GM23338 (cell line): Measurements from ENCODE around the gene AP3D1. TPM values are rescaled to one million over a fixed set of nuclear protein-coding genes. Genes with fewer than 3 reads are reported as not detected.

Experiments
- ATAC-seq: fragments of 200-7000 bp; cut with Tn5 transposase; 3 replicates; pipeline ENCODE4 v1.9.1; 2020
- DNase-seq: peaks from one replicate; pipeline ENCODE4 v3.0.0-alpha.2; 2015; ENCODE audit warnings: low spot score
- H2AFZ ChIP-seq: fragments of 200-600 bp; sonication (generic); 2 replicates; pipeline ENCODE4 v1.8.0; 2016; ENCODE audit warnings: antibody characterized with exemption, mild to moderate bottlenecking, moderate library complexity
- H3F3A ChIP-seq: fragments of 200-600 bp; sonication (generic); replicated peaks from 2 replicates; pipeline ENCODE4 v1.8.0; 2017; ENCODE audit warnings: antibody characterized with exemption, mixed run types, low read depth
- H3K27ac ChIP-seq: fragments of 200-600 bp; sonication (generic); 2 replicates; pipeline ENCODE4 v1.6.1; 2016; ENCODE audit warnings: low read depth
- H3K27me3 ChIP-seq: fragments of 200-600 bp; sonication (generic); 2 replicates; pipeline ENCODE4 v1.8.0; 2016; ENCODE audit warnings: mild to moderate bottlenecking, mixed run types, moderate library complexity; ENCODE audit not compliant: insufficient read depth
- H3K36me3 ChIP-seq: fragments of 200-600 bp; sonication (generic); 2 replicates; pipeline ENCODE4 v1.8.0; 2016; ENCODE audit warnings: mild to moderate bottlenecking; ENCODE audit not compliant: insufficient read depth
- H3K4me1 ChIP-seq: fragments of 200-600 bp; sonication (generic); 2 replicates; pipeline ENCODE4 v1.8.0; 2016; ENCODE audit warnings: mild to moderate bottlenecking, moderate library complexity; ENCODE audit not compliant: insufficient read depth
- H3K4me2 ChIP-seq: fragments of 200-600 bp; sonication (generic); 2 replicates; pipeline ENCODE4 v1.7.1; 2017; ENCODE audit warnings: mixed run types
- H3K4me3 ChIP-seq: fragments of 200-600 bp; sonication (generic); 2 replicates; pipeline ENCODE4 v1.6.1; 2016; ENCODE audit warnings: mixed run types
- H3K79me2 ChIP-seq: fragments of 200-600 bp; sonication (generic); replicated peaks from 2 replicates; pipeline ENCODE4 v1.8.0; 2017; ENCODE audit warnings: mild to moderate bottlenecking; ENCODE audit not compliant: insufficient read depth
- H3K9me2 ChIP-seq: fragments of 200-600 bp; sonication (generic); 2 replicates; pipeline ENCODE4 v1.8.0; 2017; ENCODE audit not compliant: insufficient read depth
- H4K20me1 ChIP-seq: fragments of 200-600 bp; sonication (generic); replicated peaks from 2 replicates; pipeline ENCODE4 v1.8.0; 2017; ENCODE audit warnings: mild to moderate bottlenecking; ENCODE audit not compliant: insufficient read depth
- H3K27ac Mint-ChIP-seq: 2 replicates; pipeline ENCODE4 v1.8.0; 2020; ENCODE audit warnings: inconsistent platforms, mild to moderate bottlenecking, moderate library complexity, mixed read lengths
- H3K27me3 Mint-ChIP-seq: 3 replicates; pipeline ENCODE4 v1.8.0; 2022; ENCODE audit warnings: low read depth, mild to moderate bottlenecking, moderate library complexity, mixed read lengths, inconsistent platforms; ENCODE audit not compliant: insufficient read depth, poor library complexity
- H3K36me3 Mint-ChIP-seq: 3 replicates; pipeline ENCODE4 v1.8.0; 2021; ENCODE audit warnings: low read depth, mild to moderate bottlenecking, inconsistent platforms, moderate library complexity, mixed read lengths
- H3K4me1 Mint-ChIP-seq: 3 replicates; pipeline ENCODE4 v1.8.0; 2020; ENCODE audit warnings: mild to moderate bottlenecking, inconsistent platforms, mixed read lengths
- H3K4me3 Mint-ChIP-seq: 3 replicates; pipeline ENCODE4 v1.8.0; 2021; ENCODE audit warnings: moderate library complexity, mild to moderate bottlenecking, inconsistent platforms, mixed read lengths
- H3K9me3 Mint-ChIP-seq: 3 replicates; pipeline ENCODE4 v1.8.0; 2020; ENCODE audit warnings: moderate library complexity, mild to moderate bottlenecking, inconsistent platforms, mixed read lengths
- CREB1 ChIP-seq: fragments of 250-450 bp; sonication (Bioruptor Pico); IDR thresholded peaks from 2 replicates; pipeline ENCODE4 v1.5.0; 2020; ENCODE audit warnings: low read depth, mild to moderate bottlenecking, moderate library complexity
- CTCF ChIP-seq, 2 experiments: fragments of 200-600 bp in 1 of 2; sonication (generic) in 1 of 2; conservative IDR thresholded peaks; 2 replicates each; pipeline versions ENCODE4 v1.5.1 to v1.6.1; 2016 to 2017; ENCODE audit warnings: antibody characterized with exemption in 2 of 2, low read depth in 2 of 2, mild to moderate bottlenecking in 2 of 2, moderate library complexity in 1 of 2
- EZH2 ChIP-seq: fragments of 200-600 bp; sonication (generic); IDR thresholded peaks from one replicate; pipeline ENCODE4 v1.8.0; 2017; ENCODE audit warnings: antibody characterized with exemption, mild to moderate bottlenecking, low read depth; ENCODE audit not compliant: unreplicated experiment
- EZH2phosphoT487 ChIP-seq: fragments of 200-600 bp; sonication (generic); IDR thresholded peaks from one replicate; pipeline ENCODE4 v1.8.1; 2018; ENCODE audit warnings: antibody characterized with exemption; ENCODE audit not compliant: unreplicated experiment
- JUNB ChIP-seq: IDR thresholded peaks from one replicate; pipeline ENCODE4 v1.6.1; 2016; ENCODE audit warnings: antibody characterized with exemption; ENCODE audit not compliant: unreplicated experiment
- NANOG ChIP-seq: IDR thresholded peaks from 2 replicates; pipeline ENCODE4 v1.6.1; 2016; ENCODE audit warnings: antibody characterized with exemption, borderline replicate concordance
- POLR2AphosphoS5 ChIP-seq: IDR thresholded peaks from 2 replicates; pipeline ENCODE4 v1.6.1; 2016; ENCODE audit warnings: antibody characterized with exemption, low read depth
- STAT1 ChIP-seq: IDR thresholded peaks from one replicate; pipeline ENCODE4 v1.6.1; 2016; ENCODE audit warnings: antibody characterized with exemption; ENCODE audit not compliant: unreplicated experiment
- ZNF114 ChIP-seq: fragments of 250-450 bp; sonication (Bioruptor Pico); IDR thresholded peaks from 2 replicates; pipeline ENCODE4 v1.5.0; 2020; ENCODE audit warnings: mild to moderate bottlenecking, moderate library complexity
- ZNF331 ChIP-seq: fragments of 250-450 bp; sonication (Bioruptor Pico); IDR thresholded peaks from 2 replicates; pipeline ENCODE4 v1.5.0; 2020; ENCODE audit warnings: low read depth, mild to moderate bottlenecking, moderate library complexity
- polyA plus RNA-seq: library from polyadenylated mRNA; unstranded; fragments of >200 nt; fragmentation: Nextera tagmentation; extraction: Ambion mirVana; gene quantifications from 2 replicates; pipeline ENCODE4 v1.2.1, GENCODE V29; 2016
- total RNA-seq: library from RNA; depleted of rRNA; stranded (reverse); fragments of >200 nt; shearing (Covaris generic); gene quantifications from 2 replicates; pipeline ENCODE4 v1.2.3, GENCODE V29; 2014
- TF ChIP-seq, protein P1 (sequence below): fragments of 250-450 bp; sonication (Bioruptor Pico); IDR thresholded peaks from 2 replicates; pipeline ENCODE4 v1.5.0; 2020; ENCODE audit warnings: mild to moderate bottlenecking, moderate library complexity
- TF ChIP-seq, protein P2 (sequence below): IDR thresholded peaks from 2 replicates; pipeline ENCODE4 v1.6.1; 2016; ENCODE audit warnings: antibody characterized with exemption
- TF ChIP-seq, protein P3 (sequence below): IDR thresholded peaks from one replicate; pipeline ENCODE4 v1.6.1; 2018; ENCODE audit warnings: antibody characterized with exemption; ENCODE audit not compliant: unreplicated experiment

Gene AP3D1
- total and polyA plus RNA-seq, 2 experiments from 2014 or later = 101 to 236 TPM

DNA sequence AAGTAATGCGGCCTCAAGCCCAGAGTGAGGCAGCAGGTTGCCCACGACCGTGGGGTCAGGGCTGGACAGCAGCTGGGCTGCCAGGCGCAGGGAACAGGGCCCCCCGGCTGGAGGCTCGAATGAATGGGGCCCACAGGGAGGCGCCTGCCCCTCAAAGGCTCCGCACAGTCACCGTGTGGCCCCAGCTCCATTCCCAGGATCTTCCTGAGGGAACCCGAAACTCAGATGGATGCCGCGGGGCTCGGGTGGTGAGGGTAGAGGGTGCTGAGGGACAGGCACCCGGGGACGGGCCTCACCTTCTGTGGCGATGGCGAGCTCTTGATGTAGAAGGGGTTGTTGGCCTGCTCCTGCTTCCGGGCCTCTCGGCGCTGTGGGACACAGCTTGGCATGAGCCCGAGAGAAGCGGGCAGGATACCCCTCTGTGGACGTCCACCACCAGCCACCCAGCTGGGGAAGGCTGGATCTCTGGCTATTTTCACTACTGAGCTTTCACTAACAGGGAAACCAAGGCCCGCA, 35.4 kb downstream of the AP3D1 start:
- Mint-ChIP-seq H3K4me3 (no peak overlapping the region), H3K36me3 (peaks cover 76% of the 10 kb centered on the region), H3K27ac (no peak overlapping the region), H3K9me3 (no peaks in the 10 kb centered on the region), H3K27me3 (peaks cover 5% of the 10 kb centered on the region), H3K4me1 (no peaks in the 10 kb centered on the region; the same call in 2 of the 3 replicates)
- Histone ChIP-seq H3K4me3 (no peak overlapping the region), H2AFZ (no peak overlapping the region), H4K20me1 (peaks cover 10% of the 10 kb centered on the region), H3K4me1 (no peaks in the 10 kb centered on the region), H3K4me2 (no peak overlapping the region), H3F3A (0 out of 2 replicates have a peak, but pooled peaks cover 4% of the 10 kb centered on the region), H3K27me3 (no peaks in the 10 kb centered on the region), H3K9me2 (no peaks in the 10 kb centered on the region), H3K27ac (no peak overlapping the region), H3K79me2 (no peaks in the 10 kb centered on the region), H3K36me3 (peaks cover 30% of the 10 kb centered on the region)
- DNase-seq (no peak), ATAC-seq (no peak)
- TF ChIP-seq ZNF114 (CRISPR knock-in tag) = no peak
- no peak for TF ChIP-seq NANOG
- no peak for TF ChIP-seq EZH2phosphoT487
- no peak for TF ChIP-seq STAT1
- TF ChIP-seq, protein P1, sequence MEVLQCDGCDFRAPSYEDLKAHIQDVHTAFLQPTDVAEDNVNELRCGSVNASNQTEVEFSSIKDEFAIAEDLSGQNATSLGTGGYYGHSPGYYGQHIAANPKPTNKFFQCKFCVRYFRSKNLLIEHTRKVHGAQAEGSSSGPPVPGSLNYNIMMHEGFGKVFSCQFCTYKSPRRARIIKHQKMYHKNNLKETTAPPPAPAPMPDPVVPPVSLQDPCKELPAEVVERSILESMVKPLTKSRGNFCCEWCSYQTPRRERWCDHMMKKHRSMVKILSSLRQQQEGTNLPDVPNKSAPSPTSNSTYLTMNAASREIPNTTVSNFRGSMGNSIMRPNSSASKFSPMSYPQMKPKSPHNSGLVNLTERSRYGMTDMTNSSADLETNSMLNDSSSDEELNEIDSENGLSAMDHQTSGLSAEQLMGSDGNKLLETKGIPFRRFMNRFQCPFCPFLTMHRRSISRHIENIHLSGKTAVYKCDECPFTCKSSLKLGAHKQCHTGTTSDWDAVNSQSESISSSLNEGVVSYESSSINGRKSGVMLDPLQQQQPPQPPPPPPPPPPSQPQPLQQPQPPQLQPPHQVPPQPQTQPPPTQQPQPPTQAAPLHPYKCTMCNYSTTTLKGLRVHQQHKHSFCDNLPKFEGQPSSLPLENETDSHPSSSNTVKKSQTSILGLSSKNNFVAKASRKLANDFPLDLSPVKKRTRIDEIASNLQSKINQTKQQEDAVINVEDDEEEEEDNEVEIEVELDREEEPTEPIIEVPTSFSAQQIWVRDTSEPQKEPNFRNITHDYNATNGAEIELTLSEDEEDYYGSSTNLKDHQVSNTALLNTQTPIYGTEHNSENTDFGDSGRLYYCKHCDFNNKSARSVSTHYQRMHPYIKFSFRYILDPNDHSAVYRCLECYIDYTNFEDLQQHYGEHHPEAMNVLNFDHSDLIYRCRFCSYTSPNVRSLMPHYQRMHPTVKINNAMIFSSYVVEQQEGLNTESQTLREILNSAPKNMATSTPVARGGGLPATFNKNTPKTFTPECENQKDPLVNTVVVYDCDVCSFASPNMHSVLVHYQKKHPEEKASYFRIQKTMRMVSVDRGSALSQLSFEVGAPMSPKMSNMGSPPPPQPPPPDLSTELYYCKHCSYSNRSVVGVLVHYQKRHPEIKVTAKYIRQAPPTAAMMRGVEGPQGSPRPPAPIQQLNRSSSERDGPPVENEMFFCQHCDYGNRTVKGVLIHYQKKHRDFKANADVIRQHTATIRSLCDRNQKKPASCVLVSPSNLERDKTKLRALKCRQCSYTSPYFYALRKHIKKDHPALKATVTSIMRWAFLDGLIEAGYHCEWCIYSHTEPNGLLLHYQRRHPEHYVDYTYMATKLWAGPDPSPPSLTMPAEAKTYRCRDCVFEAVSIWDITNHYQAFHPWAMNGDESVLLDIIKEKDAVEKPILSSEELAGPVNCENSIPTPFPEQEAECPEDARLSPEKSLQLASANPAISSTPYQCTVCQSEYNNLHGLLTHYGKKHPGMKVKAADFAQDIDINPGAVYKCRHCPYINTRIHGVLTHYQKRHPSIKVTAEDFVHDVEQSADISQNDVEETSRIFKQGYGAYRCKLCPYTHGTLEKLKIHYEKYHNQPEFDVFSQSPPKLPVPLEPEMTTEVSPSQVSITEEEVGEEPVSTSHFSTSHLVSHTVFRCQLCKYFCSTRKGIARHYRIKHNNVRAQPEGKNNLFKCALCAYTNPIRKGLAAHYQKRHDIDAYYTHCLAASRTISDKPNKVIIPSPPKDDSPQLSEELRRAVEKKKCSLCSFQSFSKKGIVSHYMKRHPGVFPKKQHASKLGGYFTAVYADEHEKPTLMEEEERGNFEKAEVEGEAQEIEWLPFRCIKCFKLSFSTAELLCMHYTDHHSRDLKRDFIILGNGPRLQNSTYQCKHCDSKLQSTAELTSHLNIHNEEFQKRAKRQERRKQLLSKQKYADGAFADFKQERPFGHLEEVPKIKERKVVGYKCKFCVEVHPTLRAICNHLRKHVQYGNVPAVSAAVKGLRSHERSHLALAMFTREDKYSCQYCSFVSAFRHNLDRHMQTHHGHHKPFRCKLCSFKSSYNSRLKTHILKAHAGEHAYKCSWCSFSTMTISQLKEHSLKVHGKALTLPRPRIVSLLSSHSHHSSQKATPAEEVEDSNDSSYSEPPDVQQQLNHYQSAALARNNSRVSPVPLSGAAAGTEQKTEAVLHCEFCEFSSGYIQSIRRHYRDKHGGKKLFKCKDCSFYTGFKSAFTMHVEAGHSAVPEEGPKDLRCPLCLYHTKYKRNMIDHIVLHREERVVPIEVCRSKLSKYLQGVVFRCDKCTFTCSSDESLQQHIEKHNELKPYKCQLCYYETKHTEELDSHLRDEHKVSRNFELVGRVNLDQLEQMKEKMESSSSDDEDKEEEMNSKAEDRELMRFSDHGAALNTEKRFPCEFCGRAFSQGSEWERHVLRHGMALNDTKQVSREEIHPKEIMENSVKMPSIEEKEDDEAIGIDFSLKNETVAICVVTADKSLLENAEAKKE (CRISPR knock-in tag) = no peak
- no peak for TF ChIP-seq CTCF (conservative IDR thresholded peaks at IDR 0.05; ENCODE audit: low read depth in 2 of 2)
- TF ChIP-seq JUNB = no peak
- no peak for TF ChIP-seq ZNF331 (CRISPR knock-in tag)
- TF ChIP-seq, protein P2, sequence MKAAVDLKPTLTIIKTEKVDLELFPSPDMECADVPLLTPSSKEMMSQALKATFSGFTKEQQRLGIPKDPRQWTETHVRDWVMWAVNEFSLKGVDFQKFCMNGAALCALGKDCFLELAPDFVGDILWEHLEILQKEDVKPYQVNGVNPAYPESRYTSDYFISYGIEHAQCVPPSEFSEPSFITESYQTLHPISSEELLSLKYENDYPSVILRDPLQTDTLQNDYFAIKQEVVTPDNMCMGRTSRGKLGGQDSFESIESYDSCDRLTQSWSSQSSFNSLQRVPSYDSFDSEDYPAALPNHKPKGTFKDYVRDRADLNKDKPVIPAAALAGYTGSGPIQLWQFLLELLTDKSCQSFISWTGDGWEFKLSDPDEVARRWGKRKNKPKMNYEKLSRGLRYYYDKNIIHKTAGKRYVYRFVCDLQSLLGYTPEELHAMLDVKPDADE = no peak
- no peak for TF ChIP-seq POLR2AphosphoS5
- no peak for TF ChIP-seq CREB1 (CRISPR knock-in tag)
- TF ChIP-seq, protein P3, sequence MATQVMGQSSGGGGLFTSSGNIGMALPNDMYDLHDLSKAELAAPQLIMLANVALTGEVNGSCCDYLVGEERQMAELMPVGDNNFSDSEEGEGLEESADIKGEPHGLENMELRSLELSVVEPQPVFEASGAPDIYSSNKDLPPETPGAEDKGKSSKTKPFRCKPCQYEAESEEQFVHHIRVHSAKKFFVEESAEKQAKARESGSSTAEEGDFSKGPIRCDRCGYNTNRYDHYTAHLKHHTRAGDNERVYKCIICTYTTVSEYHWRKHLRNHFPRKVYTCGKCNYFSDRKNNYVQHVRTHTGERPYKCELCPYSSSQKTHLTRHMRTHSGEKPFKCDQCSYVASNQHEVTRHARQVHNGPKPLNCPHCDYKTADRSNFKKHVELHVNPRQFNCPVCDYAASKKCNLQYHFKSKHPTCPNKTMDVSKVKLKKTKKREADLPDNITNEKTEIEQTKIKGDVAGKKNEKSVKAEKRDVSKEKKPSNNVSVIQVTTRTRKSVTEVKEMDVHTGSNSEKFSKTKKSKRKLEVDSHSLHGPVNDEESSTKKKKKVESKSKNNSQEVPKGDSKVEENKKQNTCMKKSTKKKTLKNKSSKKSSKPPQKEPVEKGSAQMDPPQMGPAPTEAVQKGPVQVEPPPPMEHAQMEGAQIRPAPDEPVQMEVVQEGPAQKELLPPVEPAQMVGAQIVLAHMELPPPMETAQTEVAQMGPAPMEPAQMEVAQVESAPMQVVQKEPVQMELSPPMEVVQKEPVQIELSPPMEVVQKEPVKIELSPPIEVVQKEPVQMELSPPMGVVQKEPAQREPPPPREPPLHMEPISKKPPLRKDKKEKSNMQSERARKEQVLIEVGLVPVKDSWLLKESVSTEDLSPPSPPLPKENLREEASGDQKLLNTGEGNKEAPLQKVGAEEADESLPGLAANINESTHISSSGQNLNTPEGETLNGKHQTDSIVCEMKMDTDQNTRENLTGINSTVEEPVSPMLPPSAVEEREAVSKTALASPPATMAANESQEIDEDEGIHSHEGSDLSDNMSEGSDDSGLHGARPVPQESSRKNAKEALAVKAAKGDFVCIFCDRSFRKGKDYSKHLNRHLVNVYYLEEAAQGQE = no peak
- TF ChIP-seq EZH2 = no peak
